KMS-11 (cell line): ENCODE measurements around the gene TPM4.

ENCODE experiments used
- H2AFZ ChIP-seq: fragments of 200-600 bp; sonication (generic); 2 replicates; pipeline ENCODE4 v1.6.1; 2016; ENCODE audit warnings: antibody characterized with exemption, mixed run types, low read depth
- H3K27ac ChIP-seq: fragments of 200-600 bp; sonication (generic); 2 replicates; pipeline ENCODE4 v1.6.1; 2016; ENCODE audit warnings: mild to moderate bottlenecking, mixed run types
- H3K27me3 ChIP-seq: fragments of 200-600 bp; sonication (generic); 2 replicates; pipeline ENCODE4 v1.6.1; 2017; ENCODE audit warnings: mild to moderate bottlenecking, low read depth, mixed run types, moderate library complexity; ENCODE audit not compliant: insufficient read depth
- H3K36me3 ChIP-seq: fragments of 200-600 bp; sonication (generic); 2 replicates; pipeline ENCODE4 v1.6.1; 2017; ENCODE audit warnings: mild to moderate bottlenecking, mixed run types; ENCODE audit not compliant: insufficient read depth
- H3K4me1 ChIP-seq: fragments of 200-600 bp; sonication (generic); 2 replicates; pipeline ENCODE4 v1.6.1; 2016; ENCODE audit warnings: mild to moderate bottlenecking, low read depth, mixed run types; ENCODE audit not compliant: poor library complexity, severe bottlenecking
- H3K4me2 ChIP-seq: fragments of 200-600 bp; sonication (generic); 2 replicates; pipeline ENCODE4 v1.7.0; 2016; ENCODE audit warnings: mild to moderate bottlenecking, mixed run types
- H3K4me3 ChIP-seq: fragments of 200-600 bp; sonication (generic); IDR thresholded peaks from 2 replicates; pipeline ENCODE4 v1.6.1; 2017; ENCODE audit warnings: low read depth, low read length, mixed read lengths; ENCODE audit not compliant: insufficient read depth
- H3K79me2 ChIP-seq: fragments of 200-600 bp; sonication (generic); 2 replicates; pipeline ENCODE4 v1.6.1; 2016; ENCODE audit warnings: low read depth, mixed run types; ENCODE audit not compliant: insufficient read depth
- H3K9ac ChIP-seq: fragments of 200-600 bp; sonication (generic); 2 replicates; pipeline ENCODE4 v1.6.1; 2016; ENCODE audit warnings: mild to moderate bottlenecking, mixed run types
- H4K20me1 ChIP-seq: fragments of 200-600 bp; sonication (generic); 2 replicates; pipeline ENCODE4 v1.6.1; 2016; ENCODE audit warnings: mild to moderate bottlenecking, mixed run types; ENCODE audit not compliant: insufficient read depth
- TF ChIP-seq, protein P1 (sequence below): fragments of 200-600 bp; sonication (generic); conservative IDR thresholded peaks from 2 replicates; pipeline ENCODE4 v1.6.1; 2017; ENCODE audit warnings: low read depth, mild to moderate bottlenecking, antibody characterized with exemption, low read length, moderate library complexity, mixed read lengths

The TPM4 gene

DNA sequence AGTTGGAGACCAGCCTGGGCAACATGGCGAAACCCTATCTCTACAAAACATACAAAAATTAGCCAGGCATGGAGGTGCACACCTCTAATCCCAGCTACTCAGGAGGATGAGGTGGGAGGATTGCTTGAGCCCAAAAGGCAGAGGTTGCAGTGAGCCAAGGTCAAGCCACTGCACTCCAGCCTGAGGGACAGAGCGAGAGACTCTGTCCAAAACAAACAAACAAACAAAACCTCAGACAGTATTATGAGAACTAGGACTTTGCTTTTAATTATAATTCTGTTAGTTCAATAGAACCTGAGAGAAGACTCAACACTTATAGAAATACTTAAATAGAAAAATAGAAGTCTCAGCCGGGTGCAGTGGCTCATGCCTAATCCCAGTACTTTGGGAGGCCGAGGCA is 31.1 kb upstream of the TPM4 start:
- Histone ChIP-seq H3K9ac (no peak overlapping the region), H3K4me2 (no peak overlapping the region), H3K36me3 (no peaks in the 10 kb centered on the region), H2AFZ (no peak overlapping the region), H3K4me3 (no peak overlapping the region), H3K27ac (no peak overlapping the region), H4K20me1 (no peaks in the 10 kb centered on the region), H3K4me1 (peaks cover 4% of the 10 kb centered on the region), H3K79me2 (no peaks in the 10 kb centered on the region), H3K27me3 (peaks cover 29% of the 10 kb centered on the region; the same call in 1 of the 2 replicates)
- TF ChIP-seq, protein P1, sequence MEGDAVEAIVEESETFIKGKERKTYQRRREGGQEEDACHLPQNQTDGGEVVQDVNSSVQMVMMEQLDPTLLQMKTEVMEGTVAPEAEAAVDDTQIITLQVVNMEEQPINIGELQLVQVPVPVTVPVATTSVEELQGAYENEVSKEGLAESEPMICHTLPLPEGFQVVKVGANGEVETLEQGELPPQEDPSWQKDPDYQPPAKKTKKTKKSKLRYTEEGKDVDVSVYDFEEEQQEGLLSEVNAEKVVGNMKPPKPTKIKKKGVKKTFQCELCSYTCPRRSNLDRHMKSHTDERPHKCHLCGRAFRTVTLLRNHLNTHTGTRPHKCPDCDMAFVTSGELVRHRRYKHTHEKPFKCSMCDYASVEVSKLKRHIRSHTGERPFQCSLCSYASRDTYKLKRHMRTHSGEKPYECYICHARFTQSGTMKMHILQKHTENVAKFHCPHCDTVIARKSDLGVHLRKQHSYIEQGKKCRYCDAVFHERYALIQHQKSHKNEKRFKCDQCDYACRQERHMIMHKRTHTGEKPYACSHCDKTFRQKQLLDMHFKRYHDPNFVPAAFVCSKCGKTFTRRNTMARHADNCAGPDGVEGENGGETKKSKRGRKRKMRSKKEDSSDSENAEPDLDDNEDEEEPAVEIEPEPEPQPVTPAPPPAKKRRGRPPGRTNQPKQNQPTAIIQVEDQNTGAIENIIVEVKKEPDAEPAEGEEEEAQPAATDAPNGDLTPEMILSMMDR: no peak

DNA sequence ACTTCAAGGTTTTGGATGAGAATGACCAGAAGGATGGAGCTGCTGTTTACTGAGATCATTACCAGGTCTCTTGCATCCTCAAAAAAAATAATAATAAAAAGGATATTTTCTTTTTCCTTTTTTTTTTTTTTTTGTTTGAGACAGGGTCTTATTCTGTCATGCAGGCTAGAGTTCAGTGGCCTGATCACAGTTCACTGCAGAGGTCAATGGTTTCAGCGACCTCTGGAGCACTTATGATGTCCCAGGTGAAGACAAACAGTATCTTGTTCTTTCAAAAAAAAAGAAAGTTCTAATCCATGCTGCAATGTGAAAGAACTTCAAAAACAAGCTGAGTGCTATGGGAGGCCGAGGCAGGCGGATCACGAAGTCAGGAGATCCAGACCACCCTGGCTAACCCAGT is 30.4 kb upstream of the TPM4 start:
- no peaks in the 10 kb centered on the region for H3K79me2 ChIP-seq
- peaks cover 4% of the 10 kb centered on the region for H3K4me1 ChIP-seq
- no peak overlapping the region for H2AFZ ChIP-seq
- no peak overlapping the region for H3K4me2 ChIP-seq
- H3K4me3 ChIP-seq: no peak overlapping the region
- peaks cover 29% of the 10 kb centered on the region; the same call in 1 of the 2 replicates for H3K27me3 ChIP-seq
- no peak overlapping the region for H3K9ac ChIP-seq
- TF ChIP-seq, protein P1: no peak
- H4K20me1 ChIP-seq: no peaks in the 10 kb centered on the region
- no peak overlapping the region for H3K27ac ChIP-seq
- H3K36me3 ChIP-seq: no peaks in the 10 kb centered on the region

DNA sequence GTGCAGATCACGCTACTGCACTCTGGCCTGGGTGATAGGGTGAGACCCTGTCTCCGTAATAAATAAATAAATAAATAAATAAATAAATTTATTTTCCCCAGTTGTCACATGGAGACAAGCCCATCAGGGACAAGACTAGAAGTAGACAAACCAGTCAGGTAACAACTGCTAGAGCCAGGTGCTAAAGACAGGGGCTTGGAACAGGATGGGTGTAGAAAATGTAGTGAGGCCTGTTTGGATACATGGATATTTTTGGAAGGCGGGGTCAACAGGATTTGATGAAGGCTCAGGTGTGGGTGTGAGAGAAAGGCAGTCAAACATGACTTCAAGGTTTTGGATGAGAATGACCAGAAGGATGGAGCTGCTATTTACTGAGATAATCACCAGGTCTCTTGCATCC is 27.7 kb upstream of the TPM4 start:
- H4K20me1 ChIP-seq: no peaks in the 10 kb centered on the region
- H3K4me3 ChIP-seq: no peak overlapping the region
- no peak overlapping the region for H3K9ac ChIP-seq
- H3K27me3 ChIP-seq: peaks cover 29% of the 10 kb centered on the region; the same call in 1 of the 2 replicates
- H3K36me3 ChIP-seq: no peaks in the 10 kb centered on the region
- no peaks in the 10 kb centered on the region for H3K4me1 ChIP-seq
- H3K4me2 ChIP-seq: no peak overlapping the region
- no peaks in the 10 kb centered on the region for H3K79me2 ChIP-seq
- H3K27ac ChIP-seq: no peak overlapping the region
- TF ChIP-seq, protein P1: no peak
- no peak overlapping the region for H2AFZ ChIP-seq

DNA sequence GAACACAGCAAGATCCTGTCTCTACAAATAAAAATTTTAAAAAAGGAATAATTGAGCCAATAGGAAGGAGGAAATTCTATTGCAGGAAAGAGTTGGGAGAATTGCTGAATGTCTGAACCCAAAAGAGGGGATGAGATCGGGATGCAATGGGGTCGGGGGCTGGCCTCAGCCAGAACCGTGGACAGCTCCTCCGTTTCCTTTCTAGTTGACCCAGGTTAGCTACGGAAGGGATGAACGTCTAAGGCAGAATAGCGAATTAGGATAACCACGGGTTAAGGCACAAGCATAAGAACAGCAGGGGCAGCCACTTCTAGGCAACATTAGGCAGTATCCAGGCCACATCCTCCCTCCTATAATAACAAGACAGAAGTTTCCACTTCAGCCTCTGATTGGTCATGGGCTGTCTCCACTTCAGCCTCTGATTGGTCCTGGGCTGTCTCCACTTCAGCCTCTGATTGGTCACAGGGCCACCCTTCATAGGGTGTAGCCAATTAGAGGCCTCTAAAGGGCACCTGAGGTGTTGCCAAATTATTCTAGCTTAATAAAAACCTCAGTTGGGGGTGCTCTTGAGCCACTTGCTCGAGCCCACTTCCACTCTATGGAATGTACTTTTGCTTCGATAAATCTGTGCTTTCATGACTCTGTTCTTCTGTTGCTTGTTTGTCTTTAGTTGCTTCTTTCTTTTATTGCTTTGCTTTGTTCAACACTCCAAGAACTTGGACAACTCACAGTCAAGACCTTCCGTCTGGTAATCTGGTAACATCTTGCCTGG is 24.9 kb upstream of the TPM4 start:
- H3K4me1 ChIP-seq: no peaks in the 10 kb centered on the region
- H3K4me2 ChIP-seq: no peak overlapping the region
- H3K9ac ChIP-seq: no peak overlapping the region
- no peak overlapping the region for H3K4me3 ChIP-seq
- H4K20me1 ChIP-seq: no peaks in the 10 kb centered on the region
- peaks cover 25% of the 10 kb centered on the region; the same call in 1 of the 2 replicates for H3K27me3 ChIP-seq
- H3K79me2 ChIP-seq: no peaks in the 10 kb centered on the region
- no peak overlapping the region for H3K27ac ChIP-seq
- TF ChIP-seq, protein P1: no peak
- H3K36me3 ChIP-seq: no peaks in the 10 kb centered on the region
- H2AFZ ChIP-seq: no peak overlapping the region
